ENCODE data around the gene SCGB3A2. TPM values are rescaled to one million over a fixed set of nuclear protein-coding genes. Genes with fewer than 3 reads are reported as not detected.
A peak's percentile ranks its signal among the peaks of the same experiment; 100 is the strongest.

The SCGB3A2 gene
- total and polyA plus RNA-seq, 2 of the 8 experiments (the other 6 are each of a cell fraction or from before 2014, with no cell fraction given) = 47.1 to 63.6 TPM

DNA sequence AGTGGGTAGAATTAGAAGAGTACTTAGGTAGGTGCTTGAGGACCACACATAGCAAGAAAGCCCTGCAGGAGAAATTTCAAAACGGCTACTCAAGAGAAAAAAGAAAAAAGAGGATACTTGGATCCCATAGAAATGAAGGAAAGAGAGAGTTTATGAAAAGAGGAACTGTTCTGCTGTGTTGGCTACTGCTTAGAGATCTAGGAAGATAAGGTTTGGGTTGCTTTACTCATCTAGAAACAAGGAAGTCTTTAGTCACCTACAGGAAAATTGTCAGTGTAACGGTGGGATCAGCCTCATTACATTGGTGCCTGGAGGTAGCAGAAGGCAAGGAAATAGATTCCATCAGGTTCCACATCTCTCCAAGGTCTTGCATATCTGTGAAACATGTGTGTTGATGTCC is 42.6 kb downstream of the SCGB3A2 start:
- DNase-seq (ENCODE audit: low read depth in 1 of 2, low spot score in 2 of 2) (no peak), FAIRE-seq (no peak)
- Histone ChIP-seq H2BK5ac (ENCODE audit: low read depth, low read length) (no peak overlapping the region), H2AFZ (ENCODE audit: low read length) (0 out of 2 replicates have a peak overlapping the region, but pooled peaks have one; percentile 9), H4K8ac (ENCODE audit: extremely low read depth, insufficient read depth, low read length) (no peak overlapping the region), H3K36me3 (ENCODE audit: control insufficient read depth in 2 of 4, insufficient read depth in 4 of 4, low read length in 3 of 4) (no peaks in the 10 kb centered on the region), H3K56ac (replicated peaks; ENCODE audit: insufficient read length, low read depth, low read length) (no peak overlapping the region), H2BK15ac (ENCODE audit: low read length) (no peak overlapping the region), H2BK20ac (ENCODE audit: low read length) (no peak overlapping the region), H3K4me3 (ENCODE audit: extremely low read depth in 1 of 4, insufficient read depth in 2 of 4, low read depth in 3 of 4, low read length in 4 of 4) (no peak overlapping the region), H3K4me2 (ENCODE audit: insufficient read depth in 1 of 2, low read depth in 2 of 2, low read length in 2 of 2) (no peak overlapping the region), H3K9ac (replicated peaks in 1 of 4; ENCODE audit: extremely low read depth in 1 of 4, low read depth in 3 of 4, low read length in 3 of 4) (no peak overlapping the region), H3K18ac (ENCODE audit: extremely low read depth, low read length) (no peak overlapping the region), H4K91ac (replicated peaks; ENCODE audit: insufficient read length, low read length) (no peak overlapping the region), H3K4ac (replicated peaks; ENCODE audit: insufficient read length, low read depth, low read length) (no peak overlapping the region), H3K14ac (ENCODE audit: insufficient read length) (no peak overlapping the region), H3K79me2 (ENCODE audit: control insufficient read depth in 1 of 2, insufficient read depth in 2 of 2, low read length in 2 of 2) (no peaks in the 10 kb centered on the region), H3K27me3 (replicated peaks in 1 of 4; ENCODE audit: control insufficient read depth in 3 of 4, extremely low read depth in 1 of 4, insufficient read depth in 3 of 4, low read length in 3 of 4) (no peaks in the 10 kb centered on the region), H2AK5ac (ENCODE audit: low read depth, low read length) (no peak overlapping the region), H3K79me1 (ENCODE audit: low read depth, low read length) (no peaks in the 10 kb centered on the region), H4K5ac (ENCODE audit: insufficient read length, low read depth, low read length) (no peak overlapping the region), H2BK12ac (ENCODE audit: low read depth, low read length) (no peak overlapping the region), H4K20me1 (replicated peaks in 1 of 2; ENCODE audit: control insufficient read depth in 1 of 2, insufficient read depth in 2 of 2, low read length in 2 of 2) (no peaks in the 10 kb centered on the region), H3K23ac (ENCODE audit: insufficient read length) (no peak overlapping the region), H3K23me2 (ENCODE audit: low read depth, low read length) (no peaks in the 10 kb centered on the region), H3K27ac (ENCODE audit: low read depth, low read length) (no peak overlapping the region), H3K9me3 (ENCODE audit: insufficient read depth in 2 of 2, low read depth in 1 of 2, low read length in 1 of 2) (no peaks in the 10 kb centered on the region), H2BK120ac (replicated peaks; ENCODE audit: low read depth, low read length) (no peak overlapping the region), H3K4me1 (replicated peaks in 1 of 4; ENCODE audit: control insufficient read depth in 3 of 4, insufficient read depth in 4 of 4, low read length in 3 of 4) (0 out of 7 replicates have a peak, but pooled peaks cover 0 to 3% (median 0%) of the 10 kb centered on the region in 4 experiments)
- ChIA-PET POLR2A (ENCODE audit: partially characterized antibody) (interaction anchor here (17.1 kb wide), 1 partner anchor 65 kb away, joined by 249 read pairs; no protein-coding TSS in a partner anchor), CTCF (ENCODE audit: partially characterized antibody) (no interaction called here)
- 83% methylated on average over 2 of the region's 2 CpGs; no CpG with 5 or more reads in 1 of the 2 experiments for WGBS, 2 experiments (ENCODE audit: extremely low coverage in 1 of 2, insufficient coverage in 1 of 2, insufficient read length in 1 of 2, insufficient replicate concordance in 2 of 2, low coverage in 1 of 2, low lambda C conversion rate in 2 of 2, missing lambda C conversion rate in 1 of 2)
- TF ChIP-seq SUZ12 (IDR thresholded peaks at IDR 0.05; ENCODE audit: low read length) = no peak
- TF ChIP-seq, protein P1, sequence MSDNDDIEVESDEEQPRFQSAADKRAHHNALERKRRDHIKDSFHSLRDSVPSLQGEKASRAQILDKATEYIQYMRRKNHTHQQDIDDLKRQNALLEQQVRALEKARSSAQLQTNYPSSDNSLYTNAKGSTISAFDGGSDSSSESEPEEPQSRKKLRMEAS (IDR thresholded peaks at IDR 0.05) = no peak
